NCI-H1105 (cell line): ENCODE measurements around the gene DCDC2B.
A peak's percentile ranks its signal among the peaks of the same experiment; 100 is the strongest.

ENCODE experiments used
- DNase-seq: peaks from one replicate; lab custom pipeline; 2025; lab: John Stamatoyannopoulos, UW

Gene DCDC2B

GRCh38 chr1:32223683-32224082, 14.8 kb downstream of the DCDC2B start:
- no peak for DNase-seq

- no peak for DNase-seq
Measured at GRCh38 chr1:32224285-32224684, 15.4 kb downstream of the DCDC2B start.

- DNase-seq: no peak
Measured at GRCh38 chr1:32228771-32229170, 19.9 kb downstream of the DCDC2B start.

- no peak for DNase-seq
Measured at GRCh38 chr1:32231843-32232432, 23.0 kb downstream of the DCDC2B start.

- DNase-seq: peak; percentile 33
Measured at GRCh38 chr1:32232558-32233304, 23.8 kb downstream of the DCDC2B start.

- no peak for DNase-seq
Measured at GRCh38 chr1:32234792-32235191, 25.9 kb downstream of the DCDC2B start.

GRCh38 chr1:32239337-32239736, 30.4 kb downstream of the DCDC2B start:
- peak; percentile 42 for DNase-seq

- DNase-seq: peak; percentile 44
Measured at GRCh38 chr1:32239790-32240139, 30.9 kb downstream of the DCDC2B start.

- DNase-seq: peak; percentile 93
Measured at GRCh38 chr1:32240140-32240951, 31.5 kb downstream of the DCDC2B start.

- peak; percentile 50 for DNase-seq
Measured at GRCh38 chr1:32241001-32241763, 32.3 kb downstream of the DCDC2B start.

- DNase-seq: no peak
Measured at GRCh38 chr1:32242341-32242851, 33.5 kb downstream of the DCDC2B start.

GRCh38 chr1:32246888-32247273, 38.0 kb downstream of the DCDC2B start, which contains the start of gene FAM167B:
TSS of gene FAM167B (plus strand) at chr1:32247222. CDS start at chr1:32247422, 200 bp downstream.
- DNase-seq: no peak

GRCh38 chr1:32247452-32247851, 38.6 kb downstream of the DCDC2B start:
- DNase-seq: no peak

GRCh38 chr1:32247983-32248889, 39.3 kb downstream of the DCDC2B start:
- DNase-seq: peak; percentile 71

- DNase-seq: no peak
Measured at GRCh38 chr1:32249831-32250525, 41.1 kb downstream of the DCDC2B start.

GRCh38 chr1:32250893-32251716, 42.2 kb downstream of the DCDC2B start, which contains the start of gene LCK:
TSS of gene LCK (plus strand) at chr1:32251265. CDS start at chr1:32274330, 23,065 bp downstream.
- no peak for DNase-seq

- DNase-seq: no peak
Measured at GRCh38 chr1:32255072-32256071, 46.5 kb downstream of the DCDC2B start.
